Measurements from ENCODE around the gene ZCCHC24.
"Not testable (repeated sequence)": the region's sequence is repeated elsewhere in the genome, so short reads cannot be mapped to it uniquely, and the experiment has no call there.

Gene ZCCHC24

GRCh38 chr10:79336739-79337138, 108.7 kb downstream of the ZCCHC24 start:
- Histone ChIP-seq H3K4me3 (ENCODE audit: low read depth, low read length) (no peak overlapping the region), H3K27ac (ENCODE audit: low read depth, low read length) (peak overlapping the region; percentile 18), H3K27me3 (ENCODE audit: control insufficient read depth, insufficient read depth, low read length) (no peaks in the 10 kb centered on the region), H3K9ac (ENCODE audit: low read depth, low read length) (no peak overlapping the region), H3K36me3 (ENCODE audit: control insufficient read depth, insufficient read depth, low read length) (no peaks in the 10 kb centered on the region), H3K4me1 (ENCODE audit: control insufficient read depth, insufficient read depth, low read length) (peaks cover 11% of the 10 kb centered on the region; the same call in 1 of the 2 replicates), H3K9me3 (ENCODE audit: control insufficient read depth, insufficient read depth, low read length) (no peaks in the 10 kb centered on the region)

DNA sequence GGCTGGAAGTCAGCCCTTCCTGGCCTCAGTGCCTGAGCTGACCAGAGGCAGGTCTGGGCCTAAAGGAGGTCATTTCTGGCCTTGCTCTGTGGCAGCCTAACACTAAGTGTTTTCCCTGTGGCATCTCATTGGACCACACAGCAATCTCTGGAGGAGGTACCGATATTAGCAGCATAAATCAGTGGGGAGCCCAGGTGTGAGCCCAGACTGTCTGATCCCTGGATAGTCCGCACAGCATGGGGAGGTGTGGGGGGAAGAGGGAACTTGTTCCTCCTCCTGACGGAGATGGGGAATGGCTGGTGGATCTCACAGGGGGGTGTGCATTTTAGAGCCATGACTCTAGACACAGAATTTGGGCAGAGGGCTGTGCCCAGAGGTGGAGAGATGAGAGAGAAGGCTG, 109.1 kb downstream of the ZCCHC24 start:
- peaks cover 11% of the 10 kb centered on the region; the same call in 1 of the 2 replicates for H3K4me1 ChIP-seq (ENCODE audit: control insufficient read depth, insufficient read depth, low read length)
- H3K27ac ChIP-seq (ENCODE audit: low read depth, low read length) = peak overlapping the region; percentile 18
- no peak overlapping the region for H3K4me3 ChIP-seq (ENCODE audit: low read depth, low read length)
- H3K27me3 ChIP-seq (ENCODE audit: control insufficient read depth, insufficient read depth, low read length) = no peaks in the 10 kb centered on the region
- H3K36me3 ChIP-seq (ENCODE audit: control insufficient read depth, insufficient read depth, low read length) = no peaks in the 10 kb centered on the region
- no peak overlapping the region for H3K9ac ChIP-seq (ENCODE audit: low read depth, low read length)
- no peaks in the 10 kb centered on the region for H3K9me3 ChIP-seq (ENCODE audit: control insufficient read depth, insufficient read depth, low read length)

DNA sequence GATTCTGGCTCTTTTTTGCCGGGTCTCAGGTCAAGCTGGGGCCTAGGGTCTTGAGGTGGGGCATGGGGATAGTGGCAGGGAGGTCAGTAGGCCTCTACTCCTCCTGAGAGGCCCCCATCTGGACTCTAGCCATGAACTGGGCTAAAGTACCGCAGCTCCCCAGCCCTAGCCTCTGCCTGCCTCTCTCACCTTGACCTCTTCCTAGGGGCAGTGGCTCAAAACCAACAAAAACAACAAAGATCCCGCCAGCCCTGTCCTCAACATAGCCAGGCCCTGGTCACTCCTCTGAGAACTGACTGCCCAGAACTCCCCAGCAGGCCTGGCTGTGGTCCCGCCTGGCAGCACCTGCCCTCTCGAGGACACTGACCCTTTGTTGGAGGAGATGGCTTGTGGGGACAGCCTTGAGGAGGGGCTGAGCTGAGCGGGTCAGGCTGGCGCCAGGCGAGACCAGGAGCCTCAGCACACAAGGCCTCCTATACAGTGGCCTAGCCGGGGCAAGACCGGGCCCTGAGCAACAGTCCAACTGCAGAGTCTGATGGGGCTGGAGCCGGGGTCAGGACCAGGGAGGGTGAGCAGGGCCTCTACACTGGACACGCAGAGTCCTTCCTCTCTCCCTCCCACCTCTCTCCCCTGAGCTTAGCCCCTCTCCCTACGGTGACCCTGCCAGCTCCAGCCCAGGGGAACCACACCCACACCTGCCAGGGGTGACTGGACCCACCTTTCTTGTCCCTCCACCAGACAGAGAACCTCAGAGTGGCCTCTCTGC, 109.8 kb downstream of the ZCCHC24 start:
- Histone ChIP-seq H3K9ac (ENCODE audit: low read depth, low read length) (no peak overlapping the region), H3K9me3 (ENCODE audit: control insufficient read depth, insufficient read depth, low read length) (no peaks in the 10 kb centered on the region), H3K4me1 (ENCODE audit: control insufficient read depth, insufficient read depth, low read length) (peaks cover 11% of the 10 kb centered on the region; the same call in 1 of the 2 replicates), H3K36me3 (ENCODE audit: control insufficient read depth, insufficient read depth, low read length) (no peaks in the 10 kb centered on the region), H3K4me3 (ENCODE audit: low read depth, low read length) (no peak overlapping the region), H3K27me3 (ENCODE audit: control insufficient read depth, insufficient read depth, low read length) (no peaks in the 10 kb centered on the region), H3K27ac (ENCODE audit: low read depth, low read length) (no peak overlapping the region)

DNA sequence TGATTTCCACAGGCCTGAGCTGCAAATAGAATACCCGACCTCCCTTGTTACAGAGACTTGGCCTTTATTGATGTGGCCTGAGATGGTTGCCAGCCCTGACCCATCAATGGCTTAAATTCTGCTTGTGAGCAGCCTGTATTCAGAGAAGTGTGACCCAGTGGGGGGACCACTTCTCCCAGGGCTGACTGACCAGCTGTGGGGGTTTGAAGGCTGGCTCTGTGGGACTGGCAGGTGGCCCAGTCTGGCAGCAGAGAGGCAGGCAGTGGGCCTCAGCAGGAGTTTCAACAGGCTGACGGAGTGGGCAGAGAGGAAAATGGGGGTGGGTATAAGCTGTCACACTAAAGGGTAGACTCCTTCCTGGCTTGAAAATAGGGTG, 110.3 kb downstream of the ZCCHC24 start:
- Histone ChIP-seq H3K4me1 (ENCODE audit: control insufficient read depth, insufficient read depth, low read length) (peaks cover 11% of the 10 kb centered on the region; the same call in 1 of the 2 replicates), H3K4me3 (ENCODE audit: low read depth, low read length) (no peak overlapping the region), H3K27me3 (ENCODE audit: control insufficient read depth, insufficient read depth, low read length) (no peaks in the 10 kb centered on the region), H3K9ac (ENCODE audit: low read depth, low read length) (no peak overlapping the region), H3K27ac (ENCODE audit: low read depth, low read length) (no peak overlapping the region), H3K9me3 (ENCODE audit: control insufficient read depth, insufficient read depth, low read length) (no peaks in the 10 kb centered on the region), H3K36me3 (ENCODE audit: control insufficient read depth, insufficient read depth, low read length) (no peaks in the 10 kb centered on the region)

- Histone ChIP-seq H3K27ac (ENCODE audit: low read depth, low read length) (no peak overlapping the region), H3K36me3 (ENCODE audit: control insufficient read depth, insufficient read depth, low read length) (no peaks in the 10 kb centered on the region), H3K9ac (ENCODE audit: low read depth, low read length) (no peak overlapping the region), H3K4me1 (ENCODE audit: control insufficient read depth, insufficient read depth, low read length) (peaks cover 11% of the 10 kb centered on the region; the same call in 1 of the 2 replicates), H3K4me3 (ENCODE audit: low read depth, low read length) (no peak overlapping the region), H3K27me3 (ENCODE audit: control insufficient read depth, insufficient read depth, low read length) (no peaks in the 10 kb centered on the region), H3K9me3 (ENCODE audit: control insufficient read depth, insufficient read depth, low read length) (no peaks in the 10 kb centered on the region)
Observed at GRCh38 chr10:79334573-79334972, 110.9 kb downstream of the ZCCHC24 start.

- H3K36me3 ChIP-seq (ENCODE audit: control insufficient read depth, insufficient read depth, low read length) = no peaks in the 10 kb centered on the region
- no peaks in the 10 kb centered on the region for H3K9me3 ChIP-seq (ENCODE audit: control insufficient read depth, insufficient read depth, low read length)
- H3K4me1 ChIP-seq (ENCODE audit: control insufficient read depth, insufficient read depth, low read length) = peaks cover 11% of the 10 kb centered on the region; the same call in 1 of the 2 replicates
- no peaks in the 10 kb centered on the region for H3K27me3 ChIP-seq (ENCODE audit: control insufficient read depth, insufficient read depth, low read length)
- H3K4me3 ChIP-seq (ENCODE audit: low read depth, low read length) = no peak overlapping the region
- H3K9ac ChIP-seq (ENCODE audit: low read depth, low read length) = no peak overlapping the region
- H3K27ac ChIP-seq (ENCODE audit: low read depth, low read length) = no peak overlapping the region
Observed at GRCh38 chr10:79333513-79333912, 111.9 kb downstream of the ZCCHC24 start.

DNA sequence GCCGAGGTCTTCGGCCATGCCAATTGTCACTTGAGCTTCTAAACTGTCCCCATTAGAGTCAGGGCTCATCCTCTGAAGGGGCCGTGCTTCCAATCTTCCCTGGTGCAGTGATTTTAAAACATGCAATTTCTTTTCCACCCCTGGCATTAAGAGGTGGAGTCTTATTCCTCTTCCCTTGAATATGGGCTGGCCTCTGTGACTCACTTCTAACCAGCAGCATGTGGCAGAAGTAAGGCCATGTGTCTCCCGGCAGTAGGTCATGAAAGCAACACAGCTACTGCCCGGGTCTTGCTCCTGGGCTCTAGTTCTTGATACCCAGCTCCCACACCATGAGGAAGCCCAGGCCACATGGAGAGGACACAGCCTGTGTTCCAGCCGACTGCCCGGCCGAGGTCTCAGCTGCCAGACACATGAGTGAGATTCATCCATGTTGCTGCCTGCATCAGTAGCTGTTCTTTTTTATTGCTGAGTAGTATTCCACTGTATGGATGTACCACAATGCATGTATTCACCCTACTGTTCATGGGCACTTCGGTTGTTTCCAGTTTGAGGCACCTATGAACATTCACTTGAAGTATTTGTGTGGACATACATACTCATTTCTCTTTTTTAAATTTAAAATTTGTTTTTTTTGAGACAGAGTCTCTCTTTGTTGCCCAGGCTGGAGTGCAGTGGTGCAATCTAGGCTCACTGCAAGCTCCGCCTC, 112.7 kb downstream of the ZCCHC24 start:
- H3K27me3 ChIP-seq (ENCODE audit: control insufficient read depth, insufficient read depth, low read length); H3K27ac ChIP-seq (ENCODE audit: low read depth, low read length): not testable (repeated sequence)

More for the DNA sequence above, 112.7 kb downstream of the ZCCHC24 start:
- H3K36me3 ChIP-seq (ENCODE audit: control insufficient read depth, insufficient read depth, low read length); H3K9me3 ChIP-seq (ENCODE audit: control insufficient read depth, insufficient read depth, low read length); H3K9ac ChIP-seq (ENCODE audit: low read depth, low read length); H3K4me3 ChIP-seq (ENCODE audit: low read depth, low read length): not testable (repeated sequence)
- peaks cover 11% of the 10 kb centered on the region; the same call in 1 of the 2 replicates for H3K4me1 ChIP-seq (ENCODE audit: control insufficient read depth, insufficient read depth, low read length)

Measured in HUES48 (cell line).